HG02884 (cell line): Measurements from ENCODE around the gene PRKG1.
"Not testable (repeated sequence)": the region's sequence is repeated elsewhere in the genome, so short reads cannot be mapped to it uniquely, and the experiment has no call there.

ENCODE experiments used
- ATAC-seq: cut with Tn5 transposase; IDR thresholded peaks from one replicate; pipeline ENCODE4 v1.9.1; 2021; ENCODE audit warnings: mild to moderate bottlenecking, moderate library complexity; ENCODE audit not compliant: unreplicated experiment

Gene PRKG1

GRCh38 chr10:51564896-51565510, 490.7 kb downstream of the PRKG1 start:
- no peak for ATAC-seq

- no peak for ATAC-seq
Observed at GRCh38 chr10:51567271-51567670, 493.0 kb downstream of the PRKG1 start.

- no peak for ATAC-seq
Observed at GRCh38 chr10:51569467-51569866, 495.2 kb downstream of the PRKG1 start.

- ATAC-seq = no peak
Observed at GRCh38 chr10:51574248-51575048, 500.2 kb downstream of the PRKG1 start.

- not testable (repeated sequence) for ATAC-seq
Observed at GRCh38 chr10:51581196-51581595, 506.9 kb downstream of the PRKG1 start.

GRCh38 chr10:51583976-51584375, 509.7 kb downstream of the PRKG1 start:
- no peak for ATAC-seq

GRCh38 chr10:51585742-51586141, 511.5 kb downstream of the PRKG1 start:
- no peak for ATAC-seq

- ATAC-seq = no peak
Observed at GRCh38 chr10:51588984-51589383, 514.7 kb downstream of the PRKG1 start.

GRCh38 chr10:51590818-51591217, 516.5 kb downstream of the PRKG1 start:
- ATAC-seq = no peak

- ATAC-seq = no peak
Observed at GRCh38 chr10:51596695-51597094, 522.4 kb downstream of the PRKG1 start.

- ATAC-seq = no peak
Observed at GRCh38 chr10:51599647-51600046, 525.4 kb downstream of the PRKG1 start.

- ATAC-seq = no peak
Observed at GRCh38 chr10:51602326-51602725, 528.0 kb downstream of the PRKG1 start.

GRCh38 chr10:51604579-51604978, 530.3 kb downstream of the PRKG1 start:
- ATAC-seq = no peak

- ATAC-seq = no peak
Observed at GRCh38 chr10:51606825-51607462, 532.7 kb downstream of the PRKG1 start.

- ATAC-seq = no peak
Observed at GRCh38 chr10:51607463-51607835, 533.2 kb downstream of the PRKG1 start.

GRCh38 chr10:51608211-51608610, 533.9 kb downstream of the PRKG1 start:
- no peak for ATAC-seq

- no peak for ATAC-seq
Observed at GRCh38 chr10:51615764-51616298, 541.5 kb downstream of the PRKG1 start.

- ATAC-seq = peak; percentile 46
Observed at GRCh38 chr10:51617576-51618235, 543.4 kb downstream of the PRKG1 start.

- no peak for ATAC-seq
Observed at GRCh38 chr10:51619365-51619764, 545.1 kb downstream of the PRKG1 start.

- no peak for ATAC-seq
Observed at GRCh38 chr10:51620131-51620530, 545.8 kb downstream of the PRKG1 start.

- ATAC-seq = no peak
Observed at GRCh38 chr10:51624013-51624412, 549.7 kb downstream of the PRKG1 start.
